SU-DHL-6 (cell line): ENCODE data around the gene WAPL.

Source experiments
- H2AFZ ChIP-seq: fragments of 200-600 bp; sonication (generic); 2 replicates; pipeline ENCODE4 v1.6.1; 2014; ENCODE audit warnings: low read depth, mild to moderate bottlenecking, moderate library complexity, mixed read lengths, antibody characterized with exemption, low read length; ENCODE audit not compliant: severe bottlenecking
- H3F3A ChIP-seq: fragments of 200-600 bp; shearing (Covaris generic); 2 replicates; pipeline ENCODE4 v1.6.0; 2016; ENCODE audit warnings: antibody characterized with exemption, mild to moderate bottlenecking; ENCODE audit not compliant: insufficient read depth
- H3K27ac ChIP-seq: fragments of 200-600 bp; sonication (generic); 2 replicates; pipeline ENCODE4 v1.5.1; 2016; ENCODE audit warnings: low read depth, mild to moderate bottlenecking, low read length, moderate library complexity, mixed read lengths
- H3K27me3 ChIP-seq: fragments of 200-600 bp; sonication (generic), shearing (Covaris generic); 2 replicates; pipeline ENCODE4 v1.6.0; 2014; ENCODE audit warnings: mild to moderate bottlenecking, low read length
- H3K36me3 ChIP-seq: fragments of 200-600 bp; sonication (generic); 2 replicates; pipeline ENCODE4 v1.6.1; 2014; ENCODE audit warnings: mild to moderate bottlenecking, low read length, mixed read lengths
- H3K4me2 ChIP-seq: fragments of 300-600, 200-600 bp; shearing (Covaris generic), sonication (generic); 2 replicates; pipeline ENCODE4 v1.6.0; 2014; ENCODE audit warnings: low read length, low read depth, mild to moderate bottlenecking; ENCODE audit not compliant: poor library complexity, severe bottlenecking
- H3K4me3 ChIP-seq: fragments of 200-600 bp; sonication (generic); 2 replicates; pipeline ENCODE4 v1.5.1; 2014; ENCODE audit warnings: antibody characterized with exemption, low read length, mild to moderate bottlenecking, mixed read lengths; ENCODE audit not compliant: insufficient read depth, poor library complexity, severe bottlenecking
- H3K79me2 ChIP-seq: fragments of 200-600 bp; sonication (generic); 2 replicates; pipeline ENCODE4 v1.6.1; 2014; ENCODE audit warnings: mild to moderate bottlenecking, low read length, moderate library complexity; ENCODE audit not compliant: insufficient read depth
- H3K9ac ChIP-seq: fragments of 200-600 bp; sonication (generic); 2 replicates; pipeline ENCODE4 v1.7.0; 2014; ENCODE audit warnings: mild to moderate bottlenecking, low read length
- H3K9me2 ChIP-seq: fragments of 200-600 bp; sonication (generic); replicated peaks from 2 replicates; pipeline ENCODE4 v1.6.1; 2014; ENCODE audit warnings: low read length; ENCODE audit not compliant: insufficient read depth
- H3K9me3 ChIP-seq: fragments of 200-600 bp; sonication (generic); 2 replicates; pipeline ENCODE4 v1.6.1; 2014; ENCODE audit warnings: low read length, mixed read lengths; ENCODE audit not compliant: insufficient read depth
- H4K20me1 ChIP-seq: fragments of 200-600 bp; sonication (generic); 2 replicates; pipeline ENCODE4 v1.6.1; 2014; ENCODE audit warnings: low read depth, mild to moderate bottlenecking, antibody characterized with exemption, low read length, moderate library complexity, mixed read lengths
- CTCF ChIP-seq: fragments of 200-600 bp; sonication (generic); IDR thresholded peaks from one replicate; pipeline ENCODE4 v1.5.1; 2017; ENCODE audit warnings: antibody characterized with exemption, mild to moderate bottlenecking, low read length, moderate library complexity; ENCODE audit not compliant: insufficient read depth, poor library complexity, severe bottlenecking
- EZH2phosphoT487 ChIP-seq: fragments of 200-600 bp; sonication (generic), shearing (Covaris generic); conservative IDR thresholded peaks from 2 replicates; pipeline ENCODE4 v1.6.1; 2018; ENCODE audit warnings: mild to moderate bottlenecking, antibody characterized with exemption, low read length, moderate library complexity, mixed read lengths

Gene WAPL

GRCh38 chr10:86500846-86501245 is 20.7 kb downstream of the WAPL start:
- H4K20me1 ChIP-seq: peaks cover 36% of the 10 kb centered on the region
- no peak overlapping the region for H3K4me3 ChIP-seq
- TF ChIP-seq EZH2phosphoT487 (no peak), CTCF (no peak)
- H3K9me3 ChIP-seq: no peaks in the 10 kb centered on the region
- H3K27ac ChIP-seq: no peak overlapping the region
- no peak overlapping the region for H2AFZ ChIP-seq
- H3K9me2 ChIP-seq: no peaks in the 10 kb centered on the region
- H3K36me3 ChIP-seq: peaks cover 73% of the 10 kb centered on the region
- no peak overlapping the region for H3K4me2 ChIP-seq
- no peak overlapping the region for H3K9ac ChIP-seq
- H3F3A ChIP-seq: peaks cover 25% of the 10 kb centered on the region
- peaks cover 100% of the 10 kb centered on the region for H3K79me2 ChIP-seq
- H3K27me3 ChIP-seq: no peaks in the 10 kb centered on the region

GRCh38 chr10:86498598-86498997 is 23.0 kb downstream of the WAPL start:
- peak overlapping the region; percentile 6; the same call in 1 of the 2 replicates for H3K27ac ChIP-seq
- no peaks in the 10 kb centered on the region for H3K27me3 ChIP-seq
- H2AFZ ChIP-seq: no peak overlapping the region
- H3K4me3 ChIP-seq: no peak overlapping the region
- no peak overlapping the region for H3K4me2 ChIP-seq
- TF ChIP-seq CTCF (no peak), EZH2phosphoT487 (no peak)
- H3K36me3 ChIP-seq: peaks cover 79% of the 10 kb centered on the region
- no peaks in the 10 kb centered on the region for H3K9me2 ChIP-seq
- no peak overlapping the region for H3K9ac ChIP-seq
- H4K20me1 ChIP-seq: peaks cover 30% of the 10 kb centered on the region
- no peaks in the 10 kb centered on the region for H3K9me3 ChIP-seq
- H3F3A ChIP-seq: peaks cover 18% of the 10 kb centered on the region
- peaks cover 100% of the 10 kb centered on the region for H3K79me2 ChIP-seq

- Histone ChIP-seq H3K36me3 (peaks cover 80% of the 10 kb centered on the region), H2AFZ (no peak overlapping the region), H3K27me3 (no peaks in the 10 kb centered on the region), H3K79me2 (peaks cover 95% of the 10 kb centered on the region), H3K27ac (no peak overlapping the region), H3F3A (peaks cover 18% of the 10 kb centered on the region), H3K9ac (no peak overlapping the region), H4K20me1 (peaks cover 30% of the 10 kb centered on the region), H3K9me2 (no peaks in the 10 kb centered on the region), H3K9me3 (no peaks in the 10 kb centered on the region), H3K4me2 (no peak overlapping the region), H3K4me3 (no peak overlapping the region)
- TF ChIP-seq EZH2phosphoT487 (no peak), CTCF (no peak)
Measured at GRCh38 chr10:86497621-86498020, 24.0 kb downstream of the WAPL start.
